Activated T-cell treated with anti-CD3 and anti-CD28 coated beads for 24 hours (primary cell): ENCODE data around the gene ASAP2.

Source experiments
- DNase-seq: peaks from one replicate; pipeline ENCODE4 v3.0.0-alpha.2; 2020; ENCODE audit warnings: low read depth

ASAP2 gene

DNA sequence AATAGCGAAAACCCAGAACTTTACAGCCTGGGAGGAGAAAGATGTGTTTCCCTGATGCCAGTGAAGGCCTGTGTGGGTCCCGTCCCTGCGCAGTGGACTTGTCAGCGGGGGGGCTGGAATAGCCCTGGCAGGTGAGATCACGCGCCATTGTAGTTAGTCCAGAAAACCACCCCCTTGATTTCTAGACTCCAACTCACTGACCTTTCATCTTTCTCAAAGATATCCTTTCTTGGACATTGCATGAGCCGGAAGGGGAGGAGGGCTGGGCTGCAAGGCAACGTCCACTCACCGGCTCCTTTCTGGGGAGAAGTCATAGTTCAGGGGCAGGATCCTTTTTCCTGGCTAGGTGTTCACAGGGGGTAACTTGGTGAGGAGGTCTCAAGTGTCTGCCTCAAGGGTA lies 22.3 kb upstream of the ASAP2 start:
- no peak for DNase-seq

DNA sequence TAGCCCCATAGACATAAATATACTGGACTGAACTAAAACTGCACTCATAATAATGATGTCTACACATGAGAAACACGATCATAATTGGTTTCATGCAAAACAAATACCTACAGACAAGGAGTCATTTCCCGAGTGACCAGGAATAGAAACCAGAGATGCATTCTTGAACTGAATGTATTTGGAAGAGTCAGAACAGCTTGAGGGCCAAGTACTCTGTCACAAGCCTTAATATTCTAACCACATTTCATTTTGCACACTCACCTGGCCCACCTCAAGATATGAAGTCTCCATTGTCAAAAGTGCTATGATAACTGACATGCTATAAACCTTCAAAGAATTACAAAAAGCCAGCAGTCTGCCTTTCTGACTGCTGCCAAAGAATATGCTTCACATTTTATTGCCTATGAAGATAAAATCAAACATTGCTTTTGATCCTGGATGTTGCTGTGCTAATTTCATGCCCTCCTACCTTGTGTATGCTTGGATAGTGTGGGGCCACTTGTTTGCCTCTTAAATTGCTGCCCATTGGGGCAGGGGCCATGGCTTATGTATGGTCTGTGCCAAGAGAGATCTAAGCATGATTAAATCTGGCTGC lies 18.9 kb upstream of the ASAP2 start:
- no peak for DNase-seq

DNA sequence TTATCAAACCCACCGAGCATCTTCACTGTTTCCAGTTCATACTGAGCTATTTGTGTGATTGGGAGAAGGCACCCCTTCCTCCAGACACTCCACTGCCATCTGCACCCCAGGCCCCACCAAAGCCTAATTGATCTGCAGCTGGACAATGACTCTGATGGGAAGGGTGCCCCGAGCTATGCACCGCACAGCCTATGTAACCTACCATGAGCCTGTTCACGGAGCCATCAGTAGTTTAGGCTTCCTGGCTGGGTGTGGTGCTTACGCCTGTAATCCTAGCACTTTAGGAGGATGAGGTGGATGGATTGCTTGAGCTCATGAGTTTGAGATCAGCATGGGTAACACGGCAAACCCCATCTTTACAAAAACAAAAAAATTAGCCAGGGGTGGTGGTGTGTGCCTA lies 17.8 kb upstream of the ASAP2 start:
- DNase-seq: no peak

DNA sequence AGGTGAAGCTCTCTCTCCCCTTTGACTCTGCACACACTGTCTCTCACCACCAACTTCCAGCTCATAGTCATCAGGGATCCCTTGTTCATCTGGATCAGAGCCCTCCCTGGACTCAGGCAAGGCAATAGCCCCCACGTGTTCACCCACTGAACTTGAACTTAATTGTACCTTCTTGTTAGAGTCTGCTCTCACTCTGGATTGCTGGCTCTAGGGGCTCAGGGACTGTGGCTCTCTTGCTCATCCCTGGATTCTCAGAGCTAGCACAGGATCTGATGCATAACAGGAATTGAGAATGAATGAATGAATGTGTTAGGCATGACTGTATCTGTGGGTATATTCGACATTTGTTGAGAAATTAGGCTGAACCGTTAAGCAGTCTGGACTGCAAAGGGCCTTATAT lies 16.7 kb upstream of the ASAP2 start:
- no peak for DNase-seq

DNA sequence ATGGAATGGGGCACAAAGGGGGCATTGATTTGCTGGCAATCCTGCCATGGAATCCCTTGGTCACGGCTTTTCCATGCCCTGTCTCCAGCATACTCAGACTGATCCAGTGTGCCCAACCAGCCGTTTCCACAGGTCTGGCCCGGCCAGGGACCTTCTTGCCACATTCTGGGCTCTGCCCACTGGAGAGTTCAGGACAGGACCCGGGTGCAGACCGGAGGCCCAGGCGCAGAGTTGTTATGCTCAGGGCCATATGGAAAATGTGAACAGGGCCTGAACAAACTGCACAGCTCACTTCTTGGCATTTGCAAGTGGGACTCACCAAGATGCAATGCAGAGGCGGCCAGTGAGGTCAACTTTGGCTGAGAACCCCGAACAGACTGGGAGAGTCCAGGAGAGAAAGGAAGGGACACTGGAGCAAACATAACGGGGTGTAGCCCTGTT lies 15.6 kb upstream of the ASAP2 start:
- no peak for DNase-seq

DNA sequence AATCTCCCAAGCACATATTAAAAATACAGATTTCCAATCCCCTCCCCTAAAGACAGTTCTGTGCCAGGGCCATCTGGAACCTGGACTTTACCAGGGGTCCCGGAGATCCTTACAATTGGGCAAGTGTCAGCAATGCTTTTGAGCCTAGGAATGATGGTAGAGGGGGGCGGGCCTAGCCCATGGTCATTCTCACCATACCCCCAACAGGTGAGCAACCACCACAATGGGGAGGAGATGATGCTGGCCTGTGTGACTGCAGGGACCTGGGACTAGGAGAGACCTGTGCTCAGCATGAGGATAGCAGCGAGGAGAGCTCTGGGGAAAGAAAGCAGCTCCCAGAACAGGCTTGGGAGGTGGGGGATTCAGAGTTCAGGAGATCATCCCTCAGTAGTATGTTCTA lies 13.9 kb upstream of the ASAP2 start:
- DNase-seq: no peak

DNA sequence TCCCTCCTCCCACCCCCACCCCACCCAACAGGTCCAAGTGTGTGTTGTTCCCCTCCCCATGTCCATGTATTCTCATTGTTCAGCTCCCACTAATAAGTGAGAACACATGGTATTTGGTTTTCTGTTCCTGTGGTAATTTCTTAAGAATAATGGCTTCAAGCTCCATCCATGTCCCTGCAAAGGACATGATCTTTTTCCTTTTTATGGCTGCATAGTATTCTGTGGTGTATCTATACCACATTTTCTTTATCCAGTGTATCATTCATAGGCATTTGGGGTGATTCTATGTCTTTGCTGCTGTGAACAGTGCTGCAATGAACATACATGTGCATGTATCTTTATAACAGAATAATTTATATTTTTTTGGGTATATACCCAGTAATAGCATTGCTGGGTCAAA lies 12.3 kb upstream of the ASAP2 start:
- DNase-seq: no peak

DNA sequence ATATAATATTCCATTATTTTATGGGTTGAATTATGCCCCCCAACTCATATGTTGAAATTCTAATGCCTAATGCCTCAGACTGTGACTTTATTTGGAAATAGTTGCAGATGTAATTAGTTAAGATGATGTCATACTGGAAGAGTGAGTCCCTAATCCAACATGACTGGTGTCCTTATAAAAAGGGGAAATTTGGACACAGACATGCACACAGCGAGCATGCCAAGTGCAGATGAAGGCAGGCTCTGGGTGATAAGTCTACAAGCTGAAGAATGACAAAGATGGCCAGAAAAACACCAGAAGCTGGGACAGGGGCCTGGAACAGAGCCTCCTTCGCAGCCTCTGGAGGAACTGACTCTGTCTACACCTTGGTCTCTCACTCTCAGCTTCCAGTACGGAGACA lies 10.0 kb upstream of the ASAP2 start:
- DNase-seq: no peak

DNA sequence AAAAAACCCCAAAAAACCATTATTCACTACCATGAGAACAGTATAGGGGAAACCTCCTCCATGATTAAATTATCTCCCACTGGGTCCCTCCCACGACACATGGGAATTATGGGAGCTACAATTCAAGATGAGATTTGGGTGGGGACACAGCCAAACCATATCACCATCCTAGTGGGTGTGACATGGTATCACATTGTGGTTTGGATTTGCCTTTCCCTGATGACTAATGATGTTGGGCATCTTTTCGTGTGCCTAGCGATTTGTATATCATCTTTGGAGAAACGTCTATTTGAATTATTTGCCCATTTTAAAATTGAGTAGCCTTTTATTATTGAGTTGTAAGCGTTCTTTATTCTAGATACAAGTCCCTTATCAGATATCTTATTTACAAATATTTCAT lies 8.7 kb upstream of the ASAP2 start:
- DNase-seq: no peak

DNA sequence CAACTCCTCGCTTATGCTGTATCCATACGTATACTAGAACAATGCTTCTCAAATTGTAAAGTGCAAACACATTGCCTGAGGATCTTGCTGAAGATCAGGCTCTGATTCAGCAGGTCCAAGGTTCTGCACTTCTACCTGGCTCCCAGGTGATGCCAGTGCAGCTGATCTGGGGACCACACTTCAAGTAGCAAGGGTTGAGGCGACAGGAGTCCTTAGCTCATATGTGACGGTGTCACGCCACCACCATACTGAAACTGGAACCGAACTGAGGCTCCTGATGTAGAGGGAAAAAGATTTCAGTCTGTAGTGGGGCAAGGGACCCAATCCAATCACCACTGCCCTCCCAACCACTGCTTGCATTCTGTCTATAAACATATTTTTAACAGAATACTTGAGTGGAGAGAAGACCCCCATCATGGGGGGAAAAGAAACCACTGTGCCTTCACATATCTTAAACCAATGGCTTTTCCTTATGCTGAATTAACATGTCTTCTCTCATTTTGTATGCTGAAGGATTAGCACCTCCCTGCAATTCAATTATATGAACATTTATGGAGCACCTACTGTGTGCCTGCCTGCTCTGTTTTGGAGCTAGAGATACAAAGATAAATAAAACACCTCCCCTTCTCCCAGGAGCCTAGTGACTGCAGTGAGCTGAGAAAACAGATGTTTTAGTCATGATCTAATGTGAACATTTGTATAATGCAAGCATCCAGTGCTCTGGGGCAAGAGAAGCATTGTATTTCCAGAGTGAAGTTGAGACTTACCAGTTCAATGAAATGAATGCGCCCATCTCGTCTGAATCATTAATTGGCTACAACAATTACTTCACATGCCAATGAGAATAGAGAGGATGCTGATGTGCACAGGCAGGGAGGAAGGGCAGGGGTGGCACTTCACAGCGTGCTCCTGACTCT lies 6.6 kb upstream of the ASAP2 start:
- DNase-seq: no peak

DNA sequence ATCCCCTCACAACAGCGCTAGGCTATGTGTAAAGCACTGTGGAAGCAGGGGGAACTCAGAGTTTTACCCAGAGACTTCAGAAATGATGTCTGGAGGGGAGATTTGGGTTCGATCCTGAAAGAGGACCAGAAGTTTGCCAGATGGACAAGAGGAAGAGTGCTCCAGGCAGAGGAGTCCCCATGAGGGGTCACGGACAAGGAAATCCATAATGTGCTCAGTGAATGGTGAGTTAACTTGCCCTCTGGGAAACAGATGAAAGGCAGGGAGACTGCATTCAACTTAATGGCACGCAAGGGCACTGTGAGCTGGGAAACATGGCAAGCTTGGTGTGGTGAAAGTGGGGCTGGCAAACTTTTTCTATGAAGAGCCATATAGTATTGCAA lies 6.0 kb upstream of the ASAP2 start:
- no peak for DNase-seq

DNA sequence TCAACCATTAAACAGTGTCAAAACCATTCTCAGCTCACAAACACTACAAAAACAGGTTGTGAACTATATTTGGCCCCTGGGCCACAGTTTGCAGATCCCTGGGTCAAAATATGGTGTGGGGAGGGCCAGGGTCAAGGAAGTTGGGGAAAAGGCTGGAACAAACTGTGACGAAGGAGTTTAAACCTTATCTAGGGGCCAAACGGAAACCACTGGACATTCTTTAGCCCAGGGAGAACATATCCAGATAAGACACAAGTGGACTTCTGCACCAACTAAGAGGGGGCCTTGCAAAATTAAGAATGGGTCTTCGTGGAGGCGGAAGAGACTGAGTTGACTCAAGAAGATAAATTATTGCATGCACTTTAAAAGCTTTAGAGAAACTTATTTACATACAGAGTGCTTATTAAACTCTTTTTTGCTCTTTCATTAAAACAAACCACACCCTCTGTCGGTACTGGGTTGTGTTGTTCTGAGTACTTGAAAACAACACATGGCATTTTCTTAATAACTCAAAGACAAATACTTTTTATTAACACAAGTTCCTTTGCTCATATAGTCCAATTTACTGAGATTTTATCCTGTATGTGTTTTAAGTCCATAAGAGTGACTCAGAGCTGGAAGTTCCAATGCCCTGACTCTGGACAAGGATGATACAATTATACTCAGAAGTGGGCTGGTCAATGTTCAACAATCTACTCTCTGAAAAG lies 5.3 kb upstream of the ASAP2 start:
- no peak for DNase-seq

DNA sequence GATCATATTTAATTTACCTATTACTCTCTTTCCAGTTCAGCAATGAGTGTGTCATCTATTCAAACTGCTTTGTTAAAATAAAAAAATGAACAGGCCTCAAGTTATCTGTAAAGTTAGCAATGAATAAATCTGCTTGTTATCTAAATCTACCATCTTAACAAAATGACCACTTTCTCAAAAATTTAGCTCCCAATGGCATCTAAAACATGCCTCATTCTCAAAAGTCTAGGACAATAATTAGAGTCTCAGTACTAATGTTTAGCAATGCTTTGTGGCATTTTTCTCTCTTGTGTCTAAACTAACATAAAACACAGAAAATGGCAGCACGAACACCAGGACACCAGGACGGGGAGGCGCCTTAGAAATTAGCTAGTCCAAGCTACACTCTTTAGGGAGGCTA lies 3.6 kb upstream of the ASAP2 start:
- no peak for DNase-seq

DNA sequence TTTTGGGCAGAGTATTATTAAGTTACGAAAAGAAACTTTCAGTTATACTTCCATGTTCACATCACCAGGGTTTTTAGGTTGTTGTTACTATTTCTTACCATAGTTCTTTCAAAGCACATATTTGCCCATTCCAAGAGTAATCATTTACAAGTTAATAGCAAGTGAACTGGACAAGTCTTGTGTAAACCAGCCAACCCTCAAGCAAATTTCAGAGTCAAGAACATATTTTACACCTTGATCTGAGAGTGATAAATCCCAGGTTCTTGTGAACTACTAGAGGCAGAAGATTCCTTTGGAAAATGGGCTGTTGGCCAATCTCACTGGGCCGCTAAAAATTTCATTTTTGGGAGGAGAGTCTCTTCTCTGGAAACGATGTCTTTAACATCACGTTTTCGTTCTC lies 2.7 kb upstream of the ASAP2 start:
- no peak for DNase-seq

DNA sequence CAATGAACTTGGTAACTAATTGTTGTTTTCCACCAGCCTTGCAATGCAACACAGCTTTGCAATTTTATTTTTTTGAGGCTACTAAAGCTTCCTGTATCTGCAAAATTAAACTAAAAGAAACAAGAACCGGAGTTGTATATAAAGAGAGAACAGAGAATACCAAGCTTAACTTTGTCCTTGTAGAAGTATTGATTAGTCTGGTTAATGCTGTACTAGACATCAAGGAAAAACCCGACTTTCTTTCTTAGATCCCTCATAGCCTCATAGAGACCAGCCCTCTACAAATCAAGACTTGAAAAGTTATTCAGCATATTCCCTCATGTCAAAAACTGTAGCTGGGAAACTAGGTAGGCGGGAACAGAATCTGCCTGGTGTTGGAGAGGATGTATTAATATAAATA lies 1.7 kb upstream of the ASAP2 start:
- DNase-seq: no peak

DNA sequence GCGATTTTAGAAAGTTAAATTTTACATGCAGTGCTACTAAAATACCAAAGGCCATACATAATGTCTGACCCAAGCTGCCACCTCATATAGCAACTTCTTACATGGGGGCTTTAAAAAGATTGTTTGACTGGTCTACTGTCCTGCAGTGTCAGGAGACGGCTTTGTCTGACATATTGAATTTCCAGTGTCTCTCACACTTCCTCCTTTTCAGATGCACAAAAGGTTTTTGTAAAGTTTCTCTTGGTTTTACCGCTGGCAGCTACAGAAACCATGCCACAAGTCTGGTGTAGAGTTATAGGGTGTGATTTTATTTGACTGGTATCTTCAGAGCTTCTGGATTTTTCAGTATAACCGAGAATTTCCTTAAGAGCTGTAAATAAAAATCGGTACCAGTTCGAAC lies 1.1 kb upstream of the ASAP2 start:
- no peak for DNase-seq

DNA sequence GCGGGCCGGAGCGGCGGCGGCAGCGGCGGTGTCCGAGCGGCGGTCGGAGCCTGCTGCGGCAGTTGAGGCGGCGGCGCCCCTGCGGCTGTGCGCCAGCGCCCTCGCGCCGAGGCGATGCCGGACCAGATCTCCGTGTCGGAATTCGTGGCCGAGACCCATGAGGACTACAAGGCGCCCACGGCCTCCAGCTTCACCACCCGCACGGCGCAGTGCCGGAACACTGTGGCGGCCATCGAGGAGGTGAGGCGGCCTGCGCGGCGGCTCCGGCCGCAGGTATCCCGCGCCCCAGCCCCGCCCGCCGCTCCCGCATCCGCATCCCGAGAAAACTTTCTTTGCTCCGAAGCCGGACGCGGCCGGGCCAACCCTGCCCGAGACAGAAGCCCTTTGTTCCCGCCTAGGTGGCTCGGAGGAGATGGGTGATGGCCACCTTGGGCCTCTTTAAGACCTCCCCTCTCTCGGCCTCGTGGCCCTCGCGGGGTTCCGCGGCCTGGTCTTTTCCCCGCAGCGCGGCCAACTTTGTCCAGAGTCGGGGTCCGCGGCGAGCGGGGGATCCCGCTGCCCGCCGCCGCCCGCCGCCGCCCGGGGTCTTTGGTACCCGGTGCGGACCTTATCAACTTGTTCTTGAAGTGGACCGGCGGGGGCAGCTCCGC lies 504 bp downstream of the ASAP2 start:
- no peak for DNase-seq

DNA sequence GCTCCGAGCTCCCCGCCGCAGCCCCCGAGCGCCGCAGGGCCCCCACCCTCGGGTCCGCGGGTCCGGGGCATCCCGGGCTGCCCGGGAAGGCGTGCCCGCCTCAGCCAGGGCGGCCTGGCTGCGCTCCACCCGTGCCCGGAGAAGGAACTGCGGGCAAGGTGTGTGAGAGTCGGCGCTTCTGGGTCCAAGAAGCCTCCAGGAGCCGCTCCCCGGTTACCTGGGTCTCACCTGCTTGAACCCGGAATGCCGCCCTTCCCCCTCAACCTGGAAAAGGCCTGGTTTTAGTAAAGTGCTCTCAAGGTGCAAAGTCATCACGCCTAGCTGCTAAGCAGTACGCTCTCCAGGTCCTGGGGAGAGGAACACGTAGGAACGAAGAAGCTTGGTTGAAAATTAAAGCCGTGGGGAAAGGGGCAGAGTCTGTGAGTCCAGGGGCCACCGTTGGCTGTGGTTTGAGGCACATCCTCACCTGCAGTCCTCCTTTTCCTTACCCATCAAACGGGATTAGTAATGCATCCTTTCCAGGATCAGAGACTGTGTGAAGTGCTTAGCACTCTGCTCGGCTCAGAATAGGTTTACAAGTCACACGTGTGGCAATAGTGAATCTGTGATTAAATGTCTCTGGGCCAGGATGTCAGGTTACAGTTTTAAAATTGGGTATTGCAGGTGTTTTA lies 1.2 kb downstream of the ASAP2 start:
- DNase-seq: no peak

DNA sequence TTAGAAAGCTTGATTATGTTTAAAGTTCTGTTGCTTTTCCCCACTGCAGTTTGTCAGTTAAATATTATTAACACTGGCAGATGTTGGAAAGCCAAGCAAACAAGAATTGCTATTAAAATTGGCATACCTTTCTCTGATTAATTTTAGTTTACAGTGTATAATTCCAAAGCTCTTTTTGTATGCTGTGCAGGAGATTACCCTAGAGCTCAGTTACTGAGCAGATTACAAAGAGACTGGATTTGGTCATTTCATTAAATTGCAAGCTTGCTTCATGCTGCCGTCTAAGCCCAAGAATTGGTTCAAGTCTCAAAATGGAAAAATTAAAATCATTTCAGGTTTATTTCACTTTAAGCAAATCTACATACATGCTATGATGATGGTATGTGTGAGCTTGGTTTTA lies 2.3 kb downstream of the ASAP2 start:
- DNase-seq: no peak

DNA sequence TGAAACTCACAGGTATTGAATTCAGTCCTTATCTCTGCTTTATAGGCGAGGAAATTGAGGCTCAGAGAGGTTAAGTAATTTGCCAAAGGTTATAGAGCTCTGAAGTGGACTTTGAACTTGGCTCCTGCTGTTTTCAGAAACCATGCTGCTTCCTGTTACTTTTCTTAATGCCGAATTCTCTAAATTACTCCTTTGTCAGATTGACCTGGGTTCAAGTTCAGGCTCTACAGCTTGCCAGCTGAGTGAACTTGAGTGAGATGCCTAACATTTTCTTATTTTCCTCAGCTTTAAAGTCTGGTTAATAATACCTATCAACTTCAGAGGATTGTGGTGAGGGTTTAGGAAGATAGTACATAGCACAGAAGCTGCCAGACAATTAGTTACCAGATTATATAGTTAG lies 3.4 kb downstream of the ASAP2 start:
- no peak for DNase-seq

DNA sequence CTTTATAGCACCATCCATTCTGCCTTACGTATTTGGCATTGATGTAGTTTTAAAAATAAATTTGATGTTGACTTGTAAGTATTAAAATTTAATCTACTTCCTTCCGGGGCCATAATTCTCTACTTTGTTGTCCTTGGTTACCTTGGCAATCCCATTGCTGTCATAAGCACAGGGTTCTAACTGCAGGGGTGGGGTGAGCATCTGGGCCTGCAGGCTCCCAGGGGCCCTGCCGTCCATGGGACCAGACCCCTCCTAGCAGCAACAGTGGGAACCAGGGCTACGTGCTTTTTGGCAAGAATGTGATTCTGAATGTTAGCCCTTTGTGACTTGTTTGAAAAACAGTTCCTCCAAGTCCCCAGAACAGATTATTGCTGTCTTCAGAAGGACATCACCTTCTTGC lies 4.9 kb downstream of the ASAP2 start:
- no peak for DNase-seq

DNA sequence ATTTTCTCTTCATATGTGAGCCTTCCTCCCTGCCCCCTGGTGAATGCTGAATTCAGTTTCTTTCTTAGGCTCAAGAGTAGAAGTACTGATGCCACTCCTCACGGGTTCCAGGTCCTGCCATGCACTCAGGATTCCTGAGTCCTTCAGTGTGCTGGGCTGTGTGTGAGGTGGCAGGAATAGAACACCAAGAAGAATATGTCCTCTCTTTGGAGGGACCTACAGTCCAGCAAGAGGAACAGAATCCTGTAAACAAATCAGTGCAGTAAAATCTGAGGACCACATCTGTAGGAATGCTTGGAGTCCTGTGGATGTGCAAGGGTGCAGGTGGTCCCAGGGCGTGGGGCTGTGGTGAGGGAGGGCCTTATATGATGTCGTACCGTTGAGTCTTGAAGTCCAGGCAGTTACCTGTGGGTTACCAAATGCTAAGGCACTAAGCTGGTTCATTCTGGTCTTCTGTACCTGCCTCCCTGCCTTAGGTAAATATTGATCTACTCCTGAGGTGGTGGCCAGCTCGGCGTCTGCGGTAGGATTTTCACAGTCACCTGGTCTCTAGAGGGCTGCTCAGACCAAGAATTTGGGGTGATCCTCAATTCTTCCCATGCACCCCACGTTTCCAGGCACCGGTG lies 5.5 kb downstream of the ASAP2 start:
- no peak for DNase-seq
